GM12878 (cell line): Measurements from ENCODE around the gene SNAI3. TPM values are rescaled to one million over a fixed set of nuclear protein-coding genes. Genes with fewer than 3 reads are reported as not detected.

Source experiments
- ATAC-seq: fragments of 200-7000 bp; cut with Tn5 transposase; 3 replicates; pipeline ENCODE4 v1.9.1; 2020; ENCODE audit warnings: mild to moderate bottlenecking, moderate library complexity
- BruUV-seq: library from RNA; stranded (reverse); fragments of 400-500 nt; replicated peaks from 2 replicates; lab custom pipeline; 2021; lab: Mats Ljungman, UMichigan
- CTCF ChIA-PET: fragments of 300-600 bp; sonication (Branson Sonifier 250); formaldehyde crosslinking; extraction: SDS; loops from one replicate; lab custom pipeline; 2021; ENCODE audit warnings: inconsistent platforms; lab: Yijun Ruan, JAX
- POLR2A ChIA-PET: fragments of 350-600 bp; formaldehyde crosslinking; extraction: SDS; loops from one replicate; lab custom pipeline; 2021; ENCODE audit warnings: inconsistent platforms; lab: Charles Lee
- RAD21 ChIA-PET: fragments of 300-600 bp; sonication (Branson Sonifier 250); formaldehyde crosslinking; loops from one replicate; lab custom pipeline; 2023; ENCODE audit warnings: antibody characterized with exemption; ENCODE audit not compliant: unreplicated experiment; lab: Charles Lee
- SMC1A ChIA-PET: fragments of 300-600 bp; sonication (Branson Sonifier 250); formaldehyde crosslinking; loops from one replicate; lab custom pipeline; 2023; ENCODE audit not compliant: unreplicated experiment, uncharacterized antibody; lab: Charles Lee
- DNase-seq: peaks from one replicate; pipeline ENCODE4 v3.0.0-alpha.2; 2011; ENCODE audit warnings: low read depth, low spot score
- FAIRE-seq: peaks from 3 replicates; lab custom pipeline; 2011; peaks lifted over from hg19 to GRCh38; lab: Jason Lieb, UNC
- H2AFZ ChIP-seq: 2 replicates; pipeline ENCODE4 v1.6.0; 2011; ENCODE audit warnings: low read depth, low read length, control low read depth; ENCODE audit not compliant: control insufficient read depth
- H3K27ac ChIP-seq: 2 replicates; pipeline ENCODE4 v1.5.1; 2011; ENCODE audit warnings: control low read depth; ENCODE audit not compliant: control insufficient read depth, insufficient read depth
- H3K27me3 ChIP-seq, 2 experiments: replicated peaks in 1 of 2; 2 replicates each; pipeline versions ENCODE4 v1.6.0 to v1.6.1; 2011; ENCODE audit warnings: low read length in 1 of 2; ENCODE audit not compliant: control insufficient read depth in 2 of 2, insufficient read depth in 2 of 2
- H3K36me3 ChIP-seq, 2 experiments: 2 replicates each; pipeline ENCODE4 v1.5.1; 2011; ENCODE audit warnings: low read length in 1 of 2; ENCODE audit not compliant: control insufficient read depth in 2 of 2, insufficient read depth in 2 of 2
- H3K4me1 ChIP-seq: 2 replicates; pipeline ENCODE4 v1.6.1; 2011; ENCODE audit warnings: mild to moderate bottlenecking, low read length, moderate library complexity, mixed read lengths; ENCODE audit not compliant: control insufficient read depth, insufficient read depth
- H3K4me2 ChIP-seq: 2 replicates; pipeline ENCODE4 v1.6.0; 2011; ENCODE audit warnings: control low read depth; ENCODE audit not compliant: control insufficient read depth, insufficient read depth
- H3K4me3 ChIP-seq: fragments of 200-600 bp; sonication (generic); 2 replicates; pipeline ENCODE4 v1.5.1; 2016
- H3K79me2 ChIP-seq: 2 replicates; pipeline ENCODE4 v1.6.0; 2011; ENCODE audit warnings: low read length; ENCODE audit not compliant: control insufficient read depth, insufficient read depth
- H3K9ac ChIP-seq: 2 replicates; pipeline ENCODE4 v1.8.0; 2011; ENCODE audit warnings: low read length, control low read depth, mixed read lengths; ENCODE audit not compliant: control insufficient read depth, insufficient read depth
- H3K9me3 ChIP-seq: replicated peaks from 3 replicates; pipeline ENCODE4 v1.5.1; 2011; ENCODE audit warnings: mild to moderate bottlenecking, low read length; ENCODE audit not compliant: control insufficient read depth, insufficient read depth
- H4K20me1 ChIP-seq: 2 replicates; pipeline ENCODE4 v1.6.0; 2011; ENCODE audit not compliant: control insufficient read depth, insufficient read depth
- ASH2L ChIP-seq: fragments of 300-600, 200-600 bp; sonication (generic); IDR thresholded peaks from 2 replicates; pipeline ENCODE4 v1.6.1; 2017; ENCODE audit warnings: low read depth, mild to moderate bottlenecking, borderline replicate concordance
- CREM ChIP-seq: IDR thresholded peaks from 2 replicates; pipeline ENCODE4 v1.6.1; 2014; ENCODE audit warnings: antibody characterized with exemption, low read depth
- FOXM1 ChIP-seq: IDR thresholded peaks from 2 replicates; pipeline ENCODE4 v1.6.1; 2012; ENCODE audit warnings: low read depth, mild to moderate bottlenecking, inconsistent platforms, low read length, moderate library complexity
- MYC ChIP-seq: IDR thresholded peaks from 2 replicates; pipeline ENCODE4 v1.6.1; 2011; ENCODE audit warnings: mild to moderate bottlenecking, low read length, moderate library complexity, inconsistent platforms; ENCODE audit not compliant: insufficient read depth, insufficient replicate concordance, insufficient read length, severe bottlenecking
- REST ChIP-seq: IDR thresholded peaks from 2 replicates; pipeline ENCODE4 v1.6.1; 2012; ENCODE audit warnings: mild to moderate bottlenecking, low read depth, low read length
- SIN3A ChIP-seq: IDR thresholded peaks from 2 replicates; pipeline ENCODE4 v1.6.1; 2012; ENCODE audit warnings: low read depth, low read length, improper control_type of control experiment
- SREBF1 ChIP-seq: IDR thresholded peaks from 2 replicates; pipeline ENCODE4 v1.6.1; 2012; ENCODE audit warnings: mild to moderate bottlenecking, low read length
- ZNF207 ChIP-seq: fragments of 450-650 bp; IDR thresholded peaks from 2 replicates; pipeline ENCODE4 v1.6.1; 2014; ENCODE audit warnings: antibody characterized with exemption, mild to moderate bottlenecking, borderline replicate concordance
- ZNF274 ChIP-seq: IDR thresholded peaks from one replicate; pipeline ENCODE4 v1.8.0; 2011; ENCODE audit not compliant: insufficient read length, insufficient read depth
- ZNF687 ChIP-seq: fragments of 450-650 bp; IDR thresholded peaks from 2 replicates; pipeline ENCODE4 v1.6.1; 2017; ENCODE audit warnings: mild to moderate bottlenecking, moderate library complexity
- WGBS: methylation state at CpG from one replicate; pipeline ENCODE4 v1.1.6; 2016; ENCODE audit warnings: low lambda C conversion rate; ENCODE audit not compliant: insufficient replicate concordance, insufficient coverage; ENCODE audit errors: missing lambda C conversion rate; 5-methylcytosine and 5-hydroxymethylcytosine counted together
- in situ Hi-C: fragments of 300-500 bp; cut with MboI; formaldehyde crosslinking; loops from 9 replicates; pipeline ENCODE4 v1.14.3; 2018; ENCODE audit warnings: mixed read lengths
- intact Hi-C: fragments of 100-400 bp; cut with micrococcal nuclease; formaldehyde crosslinking; loops from one replicate; pipeline ENCODE4 v1.14.2; 2022; ENCODE audit not compliant: unreplicated experiment
- polyA plus RNA-seq, 11 experiments: library from polyadenylated mRNA; depleted of rRNA in 4 of 11; unstranded in 6 of 11; stranded (reverse) in 5 of 11; fragments of >200 nt; fragmentation: Nextera tagmentation in 4 of 11; fragmentation: Illumina TruSeq in 1 of 11; extraction: Ambion mirVana in 4 of 11; extraction: Trizol in 1 of 11; gene quantifications; 1 replicate in 1 of 11; 2 replicates in 10 of 11; pipeline versions ENCODE4 v1.2.1 to v1.2.3, GENCODE V29; 2011 to 2016; ENCODE audit warnings: inconsistent platforms in 2 of 11, missing spikeins in 2 of 11, low read depth in 1 of 11
- total RNA-seq, 4 experiments: library from RNA; depleted of rRNA in 3 of 4; stranded (reverse); fragments of >200 nt in 3 of 4; fragmentation: Illumina TruSeq in 1 of 4; extraction: Trizol in 1 of 4; gene quantifications; 2 replicates each; pipeline versions ENCODE4 v1.2.1 to v1.2.3, GENCODE V29; 2013 to 2021

SNAI3 gene
- total and polyA plus RNA-seq, 10 of the 15 experiments (the other 5 are each of a cell fraction or from before 2014, with no cell fraction given): 0.21 to 7.4 (median 3.0) TPM

DNA sequence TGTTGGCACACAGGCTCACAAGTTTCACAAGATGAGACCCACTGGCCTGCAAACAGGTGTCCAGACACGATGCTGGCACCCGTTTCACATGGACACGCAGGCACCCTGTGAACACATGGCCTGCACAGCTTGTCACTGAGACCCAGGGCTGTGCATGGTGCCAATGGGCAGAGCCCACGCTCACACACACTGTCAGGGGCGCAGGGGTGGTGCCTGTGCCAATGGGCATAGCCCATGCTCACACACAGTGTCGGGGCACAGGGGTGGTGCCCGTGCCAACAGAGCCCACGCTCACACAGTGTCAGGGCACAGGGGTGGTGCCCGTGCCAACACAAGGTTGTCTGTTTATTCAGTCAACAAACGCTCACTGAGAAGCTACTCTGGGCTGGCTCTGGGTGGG lies 49.3 kb upstream of the SNAI3 start:
- Histone ChIP-seq H2AFZ (no peak overlapping the region), H3K4me1 (peaks cover 3% of the 10 kb centered on the region; the same call in 1 of the 2 replicates), H3K27ac (no peak overlapping the region), H3K27me3 (no peaks in the 10 kb centered on the region), H3K9me3 (no peaks in the 10 kb centered on the region), H3K4me2 (no peak overlapping the region), H3K4me3 (no peak overlapping the region), H3K36me3 (peaks cover 9 to 51% of the 10 kb centered on the region in 2 experiments; a peak in 3 of 4 replicates), H4K20me1 (no peaks in the 10 kb centered on the region), H3K9ac (no peak overlapping the region), H3K79me2 (no peaks in the 10 kb centered on the region)
- ATAC-seq (no peak), DNase-seq (no peak), FAIRE-seq (no peak)
- in situ Hi-C loops (no loop called here), intact Hi-C loops (loop anchor here (2.0 kb wide), 1 partner anchor 49 kb away; the partner anchor contains the start of gene PIEZO1)
- WGBS: 85% methylated on average over 10 of the region's 10 CpGs
- POLR2A ChIA-PET: no interaction called here
- SMC1A ChIA-PET: interaction anchor here (0.9 kb wide), 1 partner anchor 46 kb away, joined by 3 read pairs; no protein-coding TSS in a partner anchor
- RAD21 ChIA-PET: no interaction called here
- TF ChIP-seq MYC (no peak), ZNF207 (no peak), ZNF274 (no peak), SREBF1 (no peak), CREM (no peak), SIN3A (no peak), ASH2L (no peak), FOXM1 (no peak), ZNF687 (no peak), REST (no peak)
- no TSS peak for BruUV-seq
- CTCF ChIA-PET: interaction anchor here (3.1 kb wide), 1 partner anchor 45 kb away, joined by 51 read pairs; no protein-coding TSS in a partner anchor
